CD14-positive monocyte (primary cell): ENCODE measurements around the gene CLTRN. TPM values are rescaled to one million over a fixed set of nuclear protein-coding genes. Genes with fewer than 3 reads are reported as not detected.

Experiments used
- DNase-seq, 3 donors: peaks; one replicate each; pipeline ENCODE4 v3.0.0-alpha.2; 2011 to 2022
- H2AFZ ChIP-seq: 2 replicates; pipeline ENCODE4 v1.6.0; 2012; ENCODE audit warnings: mild to moderate bottlenecking, low read depth, low read length, inconsistent platforms; ENCODE audit not compliant: insufficient read depth, poor library complexity, severe bottlenecking
- H3K27ac ChIP-seq, 2 donors: 1 replicate in 1 of 2; 2 replicates in 1 of 2; pipeline ENCODE4 v1.5.1; 2012 to 2013; ENCODE audit warnings: low read length in 2 of 2, control low read depth in 1 of 2, inconsistent platforms in 1 of 2, low read depth in 1 of 2, mild to moderate bottlenecking in 1 of 2
- H3K27me3 ChIP-seq, 2 donors: one replicate each; pipeline versions ENCODE4 v1.6.0 to v1.6.1; 2011 to 2013; ENCODE audit warnings: low read length in 2 of 2; ENCODE audit not compliant: control insufficient read depth in 2 of 2, insufficient read depth in 2 of 2
- H3K36me3 ChIP-seq, 2 donors: replicated peaks in 1 of 2; 1 replicate in 1 of 2; 2 replicates in 1 of 2; pipeline versions ENCODE4 v1.5.1 to v1.6.1; 2012 to 2013; ENCODE audit warnings: low read length in 2 of 2, control low read depth in 1 of 2, inconsistent platforms in 1 of 2, mild to moderate bottlenecking in 1 of 2; ENCODE audit not compliant: insufficient read depth in 2 of 2, control insufficient read depth in 1 of 2
- H3K4me1 ChIP-seq, 2 donors: 1 replicate in 1 of 2; 2 replicates in 1 of 2; pipeline versions ENCODE4 v1.5.1 to v1.6.1; 2012 to 2013; ENCODE audit warnings: low read length in 2 of 2, control low read depth in 1 of 2, inconsistent platforms in 1 of 2, mild to moderate bottlenecking in 1 of 2, moderate library complexity in 1 of 2; ENCODE audit not compliant: insufficient read depth in 2 of 2, control insufficient read depth in 1 of 2
- H3K4me2 ChIP-seq: replicated peaks from 2 replicates; pipeline ENCODE3; 2012; ENCODE audit warnings: low read length, moderate library complexity, mild to moderate bottlenecking; ENCODE audit not compliant: poor library complexity, severe bottlenecking; ENCODE audit errors: extremely low read depth
- H3K4me3 ChIP-seq, 3 experiments: fragments of 200-600 bp in 1 of 3; sonication (generic) in 1 of 3; replicated peaks in 1 of 3; 1 replicate in 2 of 3; 2 replicates in 1 of 3; pipeline ENCODE4 v1.5.1; 2011 to 2013; ENCODE audit warnings: low read length in 3 of 3, mild to moderate bottlenecking in 3 of 3, control low read depth in 2 of 3, low read depth in 2 of 3, inconsistent platforms in 1 of 3, moderate library complexity in 1 of 3
- H3K79me2 ChIP-seq: 2 replicates; pipeline ENCODE4 v1.6.0; 2012; ENCODE audit warnings: mild to moderate bottlenecking, control low read depth, inconsistent platforms, low read length, moderate library complexity; ENCODE audit not compliant: insufficient read depth
- H3K9ac ChIP-seq: 2 replicates; pipeline ENCODE4 v1.6.0; 2017; ENCODE audit warnings: low read length, mild to moderate bottlenecking; ENCODE audit not compliant: insufficient read depth, poor library complexity, severe bottlenecking
- H3K9me3 ChIP-seq, 2 donors: replicated peaks in 1 of 2; 1 replicate in 1 of 2; 2 replicates in 1 of 2; pipeline versions ENCODE4 v1.5.1 to v1.6.1; 2012 to 2013; ENCODE audit warnings: low read length in 2 of 2, control low read depth in 1 of 2; ENCODE audit not compliant: control insufficient read depth in 1 of 2, insufficient read depth in 1 of 2
- H4K20me1 ChIP-seq: 2 replicates; pipeline ENCODE4 v1.6.0; 2012; ENCODE audit warnings: mild to moderate bottlenecking, low read length, control low read depth, moderate library complexity; ENCODE audit not compliant: insufficient read depth
- H3K27ac Mint-ChIP-seq, 7 donors: one replicate each; pipeline ENCODE4 v1.8.0; 2020; ENCODE audit warnings: mild to moderate bottlenecking in 7 of 7, mixed read lengths in 7 of 7, moderate library complexity in 6 of 7, inconsistent platforms in 2 of 7
- H3K27me3 Mint-ChIP-seq, 3 donors: one replicate each; pipeline ENCODE4 v1.8.0; 2021 to 2022; ENCODE audit warnings: low read depth in 3 of 3, mild to moderate bottlenecking in 3 of 3, mixed read lengths in 3 of 3, moderate library complexity in 3 of 3, inconsistent platforms in 1 of 3
- H3K36me3 Mint-ChIP-seq, 2 donors: one replicate each; pipeline ENCODE4 v1.8.0; 2020; ENCODE audit warnings: mixed read lengths in 2 of 2, inconsistent platforms in 1 of 2, mild to moderate bottlenecking in 1 of 2
- H3K4me1 Mint-ChIP-seq: one replicate; pipeline ENCODE4 v1.8.0; 2020; ENCODE audit warnings: mild to moderate bottlenecking, mixed read lengths
- H3K4me3 Mint-ChIP-seq, 2 donors: one replicate each; pipeline ENCODE4 v1.8.0; 2020; ENCODE audit warnings: mild to moderate bottlenecking in 2 of 2, mixed read lengths in 2 of 2, moderate library complexity in 1 of 2
- H3K9me3 Mint-ChIP-seq, 7 donors: one replicate each; pipeline ENCODE4 v1.8.0; 2020 to 2022; ENCODE audit warnings: mixed read lengths in 7 of 7, mild to moderate bottlenecking in 6 of 7, moderate library complexity in 6 of 7, inconsistent platforms in 2 of 7
- WGBS: methylation state at CpG from one replicate; pipeline ENCODE4 v1.1.5; 2013; ENCODE audit warnings: missing lambda C conversion rate; ENCODE audit not compliant: insufficient coverage; 5-methylcytosine and 5-hydroxymethylcytosine counted together
- intact Hi-C, 2 donors: fragments of 100-400 bp; cut with micrococcal nuclease; formaldehyde crosslinking; loops; one replicate each; pipeline versions ENCODE4 v1.15.0 to v1.15.1; 2023
- polyA plus RNA-seq, 3 donors: library from polyadenylated mRNA; depleted of rRNA in 1 of 3; unstranded in 2 of 3; stranded (reverse) in 1 of 3; fragments of 300-500 nt in 2 of 3; fragments of >200 nt in 1 of 3; fragmentation: Illumina TruSeq in 2 of 3; gene quantifications; 1 replicate in 2 of 3; 2 replicates in 1 of 3; pipeline ENCODE4 v1.2.3, GENCODE V29; 2012 to 2021
- TF ChIP-seq, protein P1 (sequence below): fragments of 200-600 bp; IDR thresholded peaks from one replicate; pipeline ENCODE4 v1.8.0; 2022; ENCODE audit warnings: antibody characterized with exemption, mild to moderate bottlenecking

The CLTRN gene
- polyA plus RNA-seq, 3 donors: not detected

GRCh38 chrX:15675490-15675921 lies 10.9 kb upstream of the CLTRN start:
- Mint-ChIP-seq H3K27me3 (peaks cover 0 to 14% (median 4%) of the 10 kb centered on the region in 3 donors), H3K36me3 (peaks cover 2 to 25% of the 10 kb centered on the region in 2 donors), H3K27ac (no peak overlapping the region), H3K9me3 (peaks cover 0 to 11% (median 2%) of the 10 kb centered on the region in 7 donors), H3K4me3 (no peak overlapping the region), H3K4me1 (peaks cover 33% of the 10 kb centered on the region)
- DNase-seq: peak in 1 of 3 donors; percentile 64
- Histone ChIP-seq H3K4me3 (peak overlapping the region; percentile 50 to 91 (median 87)), H2AFZ (peak overlapping the region; percentile 76), H3K27ac (peak overlapping the region; percentile 98), H3K36me3 (peaks cover 4 to 8% of the 10 kb centered on the region in 2 donors), H3K27me3 (peaks cover 0 to 16% of the 10 kb centered on the region in 2 donors), H4K20me1 (peaks cover 55% of the 10 kb centered on the region), H3K4me2 (peak overlapping the region; percentile 89), H3K79me2 (peaks cover 51% of the 10 kb centered on the region), H3K9ac (peak overlapping the region; percentile 90), H3K9me3 (peaks cover 7% of the 10 kb centered on the region in 2 donors), H3K4me1 (peaks cover 53 to 65% of the 10 kb centered on the region in 2 donors)
- under 1% methylated on average over 36 of the region's 38 CpGs for WGBS
- TF ChIP-seq, protein P1, sequence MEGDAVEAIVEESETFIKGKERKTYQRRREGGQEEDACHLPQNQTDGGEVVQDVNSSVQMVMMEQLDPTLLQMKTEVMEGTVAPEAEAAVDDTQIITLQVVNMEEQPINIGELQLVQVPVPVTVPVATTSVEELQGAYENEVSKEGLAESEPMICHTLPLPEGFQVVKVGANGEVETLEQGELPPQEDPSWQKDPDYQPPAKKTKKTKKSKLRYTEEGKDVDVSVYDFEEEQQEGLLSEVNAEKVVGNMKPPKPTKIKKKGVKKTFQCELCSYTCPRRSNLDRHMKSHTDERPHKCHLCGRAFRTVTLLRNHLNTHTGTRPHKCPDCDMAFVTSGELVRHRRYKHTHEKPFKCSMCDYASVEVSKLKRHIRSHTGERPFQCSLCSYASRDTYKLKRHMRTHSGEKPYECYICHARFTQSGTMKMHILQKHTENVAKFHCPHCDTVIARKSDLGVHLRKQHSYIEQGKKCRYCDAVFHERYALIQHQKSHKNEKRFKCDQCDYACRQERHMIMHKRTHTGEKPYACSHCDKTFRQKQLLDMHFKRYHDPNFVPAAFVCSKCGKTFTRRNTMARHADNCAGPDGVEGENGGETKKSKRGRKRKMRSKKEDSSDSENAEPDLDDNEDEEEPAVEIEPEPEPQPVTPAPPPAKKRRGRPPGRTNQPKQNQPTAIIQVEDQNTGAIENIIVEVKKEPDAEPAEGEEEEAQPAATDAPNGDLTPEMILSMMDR: no peak
- intact Hi-C loops: loop anchor here (5.0 to 10.0 kb wide), 4 partner anchors 62 to 1039 kb away; partner anchors contain the start of genes PIGA (in 2 of the 2), AP1S2 (in 1 of the 2), CA5B (in 1 of the 2) and CTPS2 (in 1 of the 2)

DNA sequence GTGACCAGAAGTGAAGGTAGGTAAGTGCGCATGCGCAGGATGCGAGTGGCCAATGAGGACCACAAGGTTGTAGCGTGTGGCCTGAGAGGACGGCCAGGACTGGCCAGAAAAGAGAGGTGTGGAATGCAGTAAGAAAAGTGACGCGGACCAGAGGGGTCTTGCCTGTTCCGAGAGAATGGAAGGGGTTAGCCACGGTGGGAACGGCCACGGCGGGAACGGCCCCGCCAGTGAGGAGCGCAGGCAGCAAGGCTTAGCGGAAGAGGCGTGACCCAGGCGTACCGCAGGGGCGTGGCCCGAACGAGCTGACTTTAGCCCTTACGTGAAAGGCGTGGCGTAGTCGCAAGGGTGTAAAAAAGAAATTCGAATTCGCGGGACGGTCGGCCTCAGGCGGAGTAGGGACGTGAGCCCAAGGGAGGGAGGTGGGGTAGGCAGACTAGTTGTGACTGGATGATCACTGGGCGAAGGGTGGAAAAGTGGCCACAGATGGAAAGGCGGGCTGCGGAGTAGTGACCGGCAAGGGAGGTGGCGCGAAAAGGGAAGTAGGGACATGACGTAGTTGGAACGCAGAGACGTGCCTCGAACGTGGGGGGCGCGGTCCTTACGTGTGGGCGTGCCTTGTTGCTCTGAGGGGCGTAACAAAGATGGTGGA lies 10.4 kb upstream of the CLTRN start:
- Histone ChIP-seq H3K27ac (peak overlapping the region; percentile 98), H3K9ac (peak overlapping the region; percentile 90), H3K4me1 (peaks cover 47 to 59% of the 10 kb centered on the region in 2 donors), H3K79me2 (peaks cover 45% of the 10 kb centered on the region), H2AFZ (peak overlapping the region; percentile 76), H4K20me1 (peaks cover 49% of the 10 kb centered on the region), H3K27me3 (peaks cover 0 to 17% of the 10 kb centered on the region in 2 donors), H3K9me3 (peaks cover 7% of the 10 kb centered on the region in 2 donors), H3K4me2 (peak overlapping the region; percentile 89), H3K4me3 (peak overlapping the region; percentile 50 to 91 (median 87)), H3K36me3 (peaks cover 3 to 4% of the 10 kb centered on the region in 2 donors)
- no peak overlapping the region for H3K4me3 Mint-ChIP-seq
- H3K27ac Mint-ChIP-seq: no peak overlapping the region
- H3K36me3 Mint-ChIP-seq: peaks cover 2 to 19% of the 10 kb centered on the region in 2 donors
- TF ChIP-seq, protein P1: no peak
- H3K4me1 Mint-ChIP-seq: peaks cover 29% of the 10 kb centered on the region
- DNase-seq: peak; percentile 91 to 98 (median 93)
- under 1% methylated on average over 39 of the region's 49 CpGs for WGBS
- peaks cover 0 to 18% (median 5%) of the 10 kb centered on the region in 3 donors for H3K27me3 Mint-ChIP-seq
- intact Hi-C loops: loop anchor here (5.0 to 10.0 kb wide), 4 partner anchors 62 to 1040 kb away; partner anchors contain the start of genes PIGA (in 2 of the 2), AP1S2 (in 1 of the 2), CA5B (in 1 of the 2) and CTPS2 (in 1 of the 2)
- H3K9me3 Mint-ChIP-seq: peaks cover 0 to 11% (median 2%) of the 10 kb centered on the region in 7 donors
